ENCODE measurements around the gene SLF1. TPM values are rescaled to one million over a fixed set of nuclear protein-coding genes. Genes with fewer than 3 reads are reported as not detected.

Gene SLF1
- total RNA-seq, 1 donor from 2014 or later = 17.4 TPM

DNA sequence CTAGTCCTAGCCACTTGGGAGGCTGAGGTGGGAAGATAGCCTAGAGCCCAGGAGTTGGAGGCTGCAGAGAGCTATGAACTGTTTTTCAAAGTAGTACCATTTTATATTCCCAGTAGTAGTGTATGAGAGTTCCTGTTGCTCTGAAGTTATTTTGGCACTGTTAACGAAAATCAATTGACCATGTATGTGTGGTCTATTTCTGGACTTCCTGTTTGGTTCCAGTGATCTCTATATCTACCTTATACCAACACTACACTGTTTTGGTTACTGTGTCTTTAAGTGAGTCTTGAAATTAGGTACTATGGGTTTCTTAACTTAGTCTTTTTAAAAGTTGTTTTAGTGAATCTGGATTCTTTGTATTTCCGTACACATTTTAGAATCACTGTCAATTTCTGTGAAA, 13.6 kb downstream of the SLF1 start:
- no peak for DNase-seq (ENCODE audit: low spot score, unreplicated experiment)

DNA sequence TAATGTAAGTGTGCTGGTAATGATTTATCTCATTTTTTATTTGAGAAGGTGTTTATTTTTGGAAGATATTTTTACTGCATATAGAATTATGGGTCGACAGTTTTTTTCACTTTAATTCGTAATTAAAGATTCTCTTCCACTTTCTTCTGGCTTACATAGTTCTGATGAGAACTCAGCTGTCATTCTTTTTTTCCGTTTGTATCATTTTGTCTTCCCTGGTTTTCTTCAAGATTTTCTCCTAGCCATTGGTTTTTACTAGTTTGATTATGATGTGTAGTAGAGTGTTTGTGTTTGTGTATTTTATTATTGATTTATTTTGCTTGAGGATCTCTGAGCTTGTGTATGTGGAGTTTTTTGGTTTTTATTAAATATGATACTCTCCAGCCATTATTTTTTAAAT, 21.7 kb downstream of the SLF1 start:
- peaks cover 26% of the 10 kb centered on the region for H3K9me3 Mint-ChIP-seq (ENCODE audit: low read depth)
- H3K36me3 Mint-ChIP-seq (ENCODE audit: insufficient read depth) = peaks cover 37% of the 10 kb centered on the region
- peaks cover 1% of the 10 kb centered on the region for H3K4me1 Mint-ChIP-seq (ENCODE audit: low read depth)
- DNase-seq (ENCODE audit: low spot score, unreplicated experiment) = no peak
- H3K27me3 Mint-ChIP-seq = no peaks in the 10 kb centered on the region
- TF ChIP-seq, protein P1, sequence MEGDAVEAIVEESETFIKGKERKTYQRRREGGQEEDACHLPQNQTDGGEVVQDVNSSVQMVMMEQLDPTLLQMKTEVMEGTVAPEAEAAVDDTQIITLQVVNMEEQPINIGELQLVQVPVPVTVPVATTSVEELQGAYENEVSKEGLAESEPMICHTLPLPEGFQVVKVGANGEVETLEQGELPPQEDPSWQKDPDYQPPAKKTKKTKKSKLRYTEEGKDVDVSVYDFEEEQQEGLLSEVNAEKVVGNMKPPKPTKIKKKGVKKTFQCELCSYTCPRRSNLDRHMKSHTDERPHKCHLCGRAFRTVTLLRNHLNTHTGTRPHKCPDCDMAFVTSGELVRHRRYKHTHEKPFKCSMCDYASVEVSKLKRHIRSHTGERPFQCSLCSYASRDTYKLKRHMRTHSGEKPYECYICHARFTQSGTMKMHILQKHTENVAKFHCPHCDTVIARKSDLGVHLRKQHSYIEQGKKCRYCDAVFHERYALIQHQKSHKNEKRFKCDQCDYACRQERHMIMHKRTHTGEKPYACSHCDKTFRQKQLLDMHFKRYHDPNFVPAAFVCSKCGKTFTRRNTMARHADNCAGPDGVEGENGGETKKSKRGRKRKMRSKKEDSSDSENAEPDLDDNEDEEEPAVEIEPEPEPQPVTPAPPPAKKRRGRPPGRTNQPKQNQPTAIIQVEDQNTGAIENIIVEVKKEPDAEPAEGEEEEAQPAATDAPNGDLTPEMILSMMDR (IDR thresholded peaks at IDR 0.05; ENCODE audit: unreplicated experiment) = no peak
- H3K4me3 Mint-ChIP-seq (ENCODE audit: low read depth) = no peak overlapping the region
- H3K27ac Mint-ChIP-seq = no peak overlapping the region

More for the DNA sequence above, 13.6 kb downstream of the SLF1 start:
- Mint-ChIP-seq H3K9me3 (ENCODE audit: low read depth) (peaks cover 11% of the 10 kb centered on the region), H3K27me3 (no peaks in the 10 kb centered on the region), H3K27ac (no peak overlapping the region), H3K36me3 (ENCODE audit: insufficient read depth) (peaks cover 40% of the 10 kb centered on the region), H3K4me1 (ENCODE audit: low read depth) (peaks cover under 1% of the 10 kb centered on the region), H3K4me3 (ENCODE audit: low read depth) (no peak overlapping the region)
- TF ChIP-seq, protein P1 (IDR thresholded peaks at IDR 0.05; ENCODE audit: unreplicated experiment) = no peak

DNA sequence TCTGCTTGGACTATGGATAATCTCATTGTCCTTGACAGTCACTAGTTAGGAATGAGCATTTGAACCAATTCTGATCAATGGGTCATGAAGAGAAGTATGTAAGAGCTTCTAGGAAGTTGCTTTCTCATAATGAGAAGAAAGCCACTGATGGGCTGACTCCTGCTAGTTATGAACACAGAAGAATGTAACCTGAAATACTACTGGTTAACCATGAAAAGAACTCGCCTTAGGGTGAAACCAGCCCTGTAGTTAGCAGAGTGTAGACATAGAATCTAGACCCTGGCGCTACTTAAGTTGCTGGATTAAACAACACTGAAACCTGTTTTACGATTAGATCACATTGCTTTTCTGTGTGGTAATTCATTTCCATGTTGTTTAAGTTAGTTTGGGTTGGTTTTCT, 26.6 kb downstream of the SLF1 start:
- Mint-ChIP-seq H3K4me1 (ENCODE audit: low read depth) (no peaks in the 10 kb centered on the region), H3K27ac (no peak overlapping the region), H3K4me3 (ENCODE audit: low read depth) (no peak overlapping the region), H3K9me3 (ENCODE audit: low read depth) (peaks cover 8% of the 10 kb centered on the region), H3K36me3 (ENCODE audit: insufficient read depth) (peaks cover 17% of the 10 kb centered on the region), H3K27me3 (no peaks in the 10 kb centered on the region)
- TF ChIP-seq, protein P1 (IDR thresholded peaks at IDR 0.05; ENCODE audit: unreplicated experiment) = no peak
- no peak for DNase-seq (ENCODE audit: low spot score, unreplicated experiment)

DNA sequence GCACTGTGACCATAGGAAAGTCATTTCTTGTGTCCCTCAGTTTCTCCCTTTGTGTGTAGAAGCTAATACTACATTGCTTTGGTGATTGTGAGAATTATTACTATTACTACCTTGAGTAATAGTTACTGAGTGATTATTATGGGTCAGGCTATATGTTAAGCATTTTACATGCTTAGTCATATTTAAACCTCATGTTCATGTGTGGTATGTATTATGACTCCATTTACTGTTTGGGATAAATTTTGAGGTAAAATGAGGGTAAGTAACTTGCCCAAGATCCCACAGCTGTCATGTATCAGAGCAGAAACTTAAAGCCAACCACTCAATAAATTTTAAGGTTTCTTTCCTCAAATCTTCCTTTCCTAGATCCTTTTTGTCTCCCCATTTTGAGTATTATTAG, 28.3 kb downstream of the SLF1 start:
- Mint-ChIP-seq H3K4me3 (ENCODE audit: low read depth) (no peak overlapping the region), H3K36me3 (ENCODE audit: insufficient read depth) (peaks cover 4% of the 10 kb centered on the region), H3K27me3 (no peaks in the 10 kb centered on the region), H3K4me1 (ENCODE audit: low read depth) (no peaks in the 10 kb centered on the region), H3K9me3 (ENCODE audit: low read depth) (no peaks in the 10 kb centered on the region), H3K27ac (no peak overlapping the region)
- TF ChIP-seq, protein P1 (IDR thresholded peaks at IDR 0.05; ENCODE audit: unreplicated experiment) = no peak
- no peak for DNase-seq (ENCODE audit: low spot score, unreplicated experiment)

DNA sequence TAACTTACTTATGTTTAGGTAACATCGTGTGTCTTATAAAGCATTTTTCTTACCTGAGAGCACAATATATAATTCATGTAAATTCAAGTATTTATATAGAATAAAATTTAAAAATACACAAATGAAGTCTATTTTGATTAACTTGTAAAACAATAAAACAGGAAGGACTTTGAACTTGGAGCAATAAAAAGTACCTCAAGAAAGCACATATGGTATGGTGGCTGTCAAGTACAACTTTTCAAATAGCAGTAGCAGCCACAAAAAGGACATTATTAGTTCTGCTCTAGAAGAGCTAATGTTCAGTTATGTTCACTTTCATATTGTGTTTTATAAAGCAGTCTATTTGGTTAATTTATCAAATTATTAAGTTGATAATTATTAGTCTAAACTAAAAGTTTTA, 31.4 kb downstream of the SLF1 start:
- H3K27ac Mint-ChIP-seq = no peak overlapping the region
- H3K9me3 Mint-ChIP-seq (ENCODE audit: low read depth) = peaks cover 5% of the 10 kb centered on the region
- DNase-seq (ENCODE audit: low spot score, unreplicated experiment) = no peak
- no peaks in the 10 kb centered on the region for H3K4me1 Mint-ChIP-seq (ENCODE audit: low read depth)
- no peaks in the 10 kb centered on the region for H3K27me3 Mint-ChIP-seq
- TF ChIP-seq, protein P1 (IDR thresholded peaks at IDR 0.05; ENCODE audit: unreplicated experiment) = no peak
- H3K4me3 Mint-ChIP-seq (ENCODE audit: low read depth) = no peak overlapping the region
- H3K36me3 Mint-ChIP-seq (ENCODE audit: insufficient read depth) = peaks cover 19% of the 10 kb centered on the region
